ENCODE results near the gene YPEL2.

- TF ChIP-seq EZH2phosphoT487 (IDR thresholded peaks at IDR 0.05; ENCODE audit: borderline replicate concordance), result no peak
- no peak for TF ChIP-seq CTCF (conservative IDR thresholded peaks at IDR 0.05; ENCODE audit: low read length)
These were observed at the start of gene YPEL2 for GRCh38 chr17:59331129-59331928.
